Skeletal muscle tissue (tissue), 4 donors: Measurements from ENCODE around the gene KLC1. TPM values are rescaled to one million over a fixed set of nuclear protein-coding genes. Genes with fewer than 3 reads are reported as not detected.

Experiments
- H3K27ac ChIP-seq: one replicate; pipeline ENCODE4 v1.7.0; 2013; ENCODE audit warnings: mild to moderate bottlenecking, low read depth, low read length, inconsistent platforms
- H3K27me3 ChIP-seq, 3 donors: one replicate each; pipeline ENCODE4 v1.7.0; 2013; ENCODE audit warnings: low read length in 3 of 3; ENCODE audit not compliant: control insufficient read depth in 3 of 3, insufficient read depth in 3 of 3
- H3K36me3 ChIP-seq, 3 donors: one replicate each; pipeline ENCODE4 v1.7.0; 2013; ENCODE audit warnings: low read length in 3 of 3; ENCODE audit not compliant: control insufficient read depth in 3 of 3, insufficient read depth in 3 of 3
- H3K4me1 ChIP-seq, 3 donors: one replicate each; pipeline ENCODE4 v1.7.0; 2013; ENCODE audit warnings: low read length in 3 of 3, mild to moderate bottlenecking in 3 of 3; ENCODE audit not compliant: control insufficient read depth in 3 of 3, insufficient read depth in 3 of 3
- H3K4me3 ChIP-seq, 3 donors: one replicate each; pipeline ENCODE4 v1.7.0; 2013; ENCODE audit warnings: low read length in 3 of 3
- H3K9ac ChIP-seq, 3 donors: one replicate each; pipeline ENCODE4 v1.7.0; 2013; ENCODE audit warnings: low read length in 3 of 3, mild to moderate bottlenecking in 3 of 3, moderate library complexity in 2 of 3, low read depth in 1 of 3
- H3K9me3 ChIP-seq, 3 donors: one replicate each; pipeline ENCODE4 v1.7.0; 2013; ENCODE audit warnings: low read length in 3 of 3; ENCODE audit not compliant: control insufficient read depth in 3 of 3
- total RNA-seq: library from RNA; depleted of rRNA; stranded (reverse); fragments of >200 nt; gene quantifications from one replicate; pipeline ENCODE4 v1.2.3, GENCODE V29; 2014
- donor health status: Osteomylitis.

The KLC1 gene
- total RNA-seq, 1 donor from 2014 or later, result 103 TPM

DNA sequence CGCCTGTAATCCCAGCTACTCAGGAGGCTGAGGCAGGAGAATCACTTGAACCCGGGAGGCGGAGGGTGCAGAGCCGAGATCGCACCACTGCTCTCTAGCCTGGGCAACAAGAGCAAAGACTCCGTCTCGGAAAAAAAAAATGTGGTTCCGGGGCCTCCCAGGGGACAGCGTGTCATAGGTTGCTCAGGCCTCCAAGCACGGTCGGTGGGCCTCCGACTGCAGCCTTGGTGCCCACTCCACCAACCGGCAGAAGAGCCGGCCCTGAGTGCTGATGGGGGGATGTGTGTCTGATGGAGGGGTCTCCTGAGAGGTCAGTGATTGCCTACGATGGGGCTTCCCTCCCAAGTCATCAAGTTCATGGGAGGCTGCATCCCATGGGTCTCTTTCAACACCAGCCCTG is 102.5 kb downstream of the KLC1 start:
- Histone ChIP-seq H3K9me3 (no peaks in the 10 kb centered on the region), H3K27ac (no peak overlapping the region), H3K9ac (no peak overlapping the region), H3K27me3 (no peaks in the 10 kb centered on the region), H3K4me3 (no peak overlapping the region), H3K36me3 (peaks cover 41 to 49% (median 48%) of the 10 kb centered on the region in 3 donors), H3K4me1 (peaks cover 13 to 41% (median 24%) of the 10 kb centered on the region in 3 donors)

DNA sequence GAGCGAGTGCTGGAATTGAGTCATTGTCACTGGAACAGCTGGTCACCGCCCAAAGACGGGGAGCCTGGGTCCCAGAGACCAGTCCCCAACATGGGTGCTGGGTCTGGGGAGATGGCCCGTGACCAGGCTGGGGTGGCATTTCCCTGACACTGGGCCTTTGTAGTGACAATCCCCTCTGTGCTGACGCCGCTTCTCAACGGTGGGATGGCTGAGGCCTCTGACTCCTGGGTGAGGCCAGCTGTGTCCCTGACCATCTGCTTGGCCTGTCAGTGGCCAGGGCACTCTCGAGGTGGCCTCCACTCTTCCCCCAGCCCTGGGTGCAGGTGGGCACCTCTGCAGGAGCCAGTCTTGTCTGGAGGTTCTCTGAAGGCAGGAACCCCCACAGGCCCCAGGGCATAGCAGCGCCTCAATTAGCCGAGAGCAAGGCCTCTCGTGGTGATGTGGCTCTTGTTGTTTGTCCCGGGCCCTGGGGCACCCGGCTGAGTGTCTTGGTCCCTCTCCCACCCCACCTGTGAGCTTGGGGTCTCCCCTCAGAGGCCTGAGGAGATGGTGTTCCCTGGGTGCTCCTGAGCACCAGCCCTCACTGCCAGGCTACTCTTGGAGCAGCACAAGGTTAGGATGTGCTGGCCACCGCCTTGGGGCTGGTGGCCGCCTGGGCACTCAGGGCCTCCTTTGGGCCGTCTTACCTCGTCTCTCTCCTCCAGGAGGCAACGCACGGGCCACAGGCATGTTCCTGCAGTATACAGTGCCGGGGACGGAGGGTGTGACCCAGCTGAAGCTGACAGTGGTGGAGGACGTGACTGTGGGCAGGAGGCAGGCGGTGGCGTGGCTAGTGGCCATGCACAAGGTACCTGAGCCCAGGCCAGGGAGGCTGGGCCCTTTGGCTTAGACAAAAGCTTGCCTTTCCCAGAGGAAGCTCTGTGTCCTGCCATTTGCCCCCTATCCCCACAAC is 103.2 kb downstream of the KLC1 start:
- Histone ChIP-seq H3K9ac (no peak overlapping the region), H3K36me3 (peaks cover 41 to 50% (median 49%) of the 10 kb centered on the region in 3 donors), H3K9me3 (no peaks in the 10 kb centered on the region), H3K4me1 (peaks cover 18 to 45% (median 25%) of the 10 kb centered on the region in 3 donors), H3K27me3 (no peaks in the 10 kb centered on the region), H3K4me3 (no peak overlapping the region), H3K27ac (no peak overlapping the region)

DNA sequence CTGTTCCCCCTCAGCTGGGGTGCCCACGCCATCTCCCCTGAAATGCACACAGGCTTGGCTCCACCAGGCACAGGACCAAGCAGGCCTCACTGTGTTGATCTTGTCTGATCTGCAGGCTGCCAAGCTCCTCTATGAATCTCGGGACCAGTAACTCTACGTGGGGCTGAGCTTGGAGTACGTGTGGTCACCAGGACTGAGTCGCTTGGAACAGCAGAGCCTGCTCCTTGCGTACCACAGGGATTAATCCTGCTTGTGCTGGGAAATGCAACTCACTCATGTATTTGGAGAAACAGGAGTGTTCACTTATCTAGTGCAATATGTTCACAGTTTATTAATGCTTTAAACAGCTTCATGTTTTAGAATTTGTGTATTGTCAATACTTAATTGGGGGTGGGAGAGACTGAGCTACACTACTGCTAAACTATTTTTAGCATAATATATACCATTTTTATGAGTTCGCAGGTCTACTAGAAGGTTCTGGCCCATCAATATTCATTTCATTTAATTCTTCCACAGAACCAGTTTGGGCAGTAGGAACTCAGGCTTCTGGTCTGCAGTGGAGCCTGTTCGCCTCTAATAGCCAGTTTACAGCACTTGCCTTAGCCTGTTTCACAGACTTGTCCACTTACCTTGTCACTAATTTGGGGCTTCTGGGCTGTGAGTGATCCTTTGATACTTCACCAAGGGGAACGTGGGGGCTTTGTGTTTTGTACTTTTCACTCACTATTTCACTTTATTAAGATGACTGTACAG is 104.0 kb downstream of the KLC1 start:
- H3K4me1 ChIP-seq, result peaks cover 18 to 45% (median 25%) of the 10 kb centered on the region in 3 donors
- no peak overlapping the region for H3K4me3 ChIP-seq
- H3K27ac ChIP-seq, result no peak overlapping the region
- H3K36me3 ChIP-seq, result peaks cover 42 to 55% (median 54%) of the 10 kb centered on the region in 3 donors
- no peaks in the 10 kb centered on the region for H3K9me3 ChIP-seq
- H3K9ac ChIP-seq, result no peak overlapping the region
- H3K27me3 ChIP-seq, result no peaks in the 10 kb centered on the region

DNA sequence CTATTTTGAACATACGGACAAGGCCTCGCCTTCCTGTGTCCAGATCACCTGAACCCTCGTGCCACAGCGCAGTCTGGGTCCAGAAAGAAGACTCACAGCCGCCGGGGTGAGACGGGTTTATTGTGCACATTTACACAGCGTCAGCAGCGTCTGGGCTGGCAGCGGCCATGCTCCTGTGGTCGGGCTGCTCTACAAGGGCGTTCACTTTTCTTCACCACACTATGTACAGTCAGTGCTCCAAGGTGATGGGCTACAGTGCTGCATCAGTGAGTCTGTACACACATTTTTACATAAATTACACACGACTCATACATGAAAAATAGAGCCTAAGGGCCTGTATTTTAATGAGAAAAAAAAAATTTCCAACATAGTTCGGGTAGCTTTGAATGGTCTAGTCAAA is 104.6 kb downstream of the KLC1 start:
- H3K27ac ChIP-seq, result no peak overlapping the region
- peaks cover 42 to 56% (median 55%) of the 10 kb centered on the region in 3 donors for H3K36me3 ChIP-seq
- H3K9me3 ChIP-seq, result no peaks in the 10 kb centered on the region
- H3K4me3 ChIP-seq, result no peak overlapping the region
- H3K27me3 ChIP-seq, result no peaks in the 10 kb centered on the region
- no peak overlapping the region for H3K9ac ChIP-seq
- peaks cover 14 to 41% (median 25%) of the 10 kb centered on the region in 3 donors for H3K4me1 ChIP-seq

DNA sequence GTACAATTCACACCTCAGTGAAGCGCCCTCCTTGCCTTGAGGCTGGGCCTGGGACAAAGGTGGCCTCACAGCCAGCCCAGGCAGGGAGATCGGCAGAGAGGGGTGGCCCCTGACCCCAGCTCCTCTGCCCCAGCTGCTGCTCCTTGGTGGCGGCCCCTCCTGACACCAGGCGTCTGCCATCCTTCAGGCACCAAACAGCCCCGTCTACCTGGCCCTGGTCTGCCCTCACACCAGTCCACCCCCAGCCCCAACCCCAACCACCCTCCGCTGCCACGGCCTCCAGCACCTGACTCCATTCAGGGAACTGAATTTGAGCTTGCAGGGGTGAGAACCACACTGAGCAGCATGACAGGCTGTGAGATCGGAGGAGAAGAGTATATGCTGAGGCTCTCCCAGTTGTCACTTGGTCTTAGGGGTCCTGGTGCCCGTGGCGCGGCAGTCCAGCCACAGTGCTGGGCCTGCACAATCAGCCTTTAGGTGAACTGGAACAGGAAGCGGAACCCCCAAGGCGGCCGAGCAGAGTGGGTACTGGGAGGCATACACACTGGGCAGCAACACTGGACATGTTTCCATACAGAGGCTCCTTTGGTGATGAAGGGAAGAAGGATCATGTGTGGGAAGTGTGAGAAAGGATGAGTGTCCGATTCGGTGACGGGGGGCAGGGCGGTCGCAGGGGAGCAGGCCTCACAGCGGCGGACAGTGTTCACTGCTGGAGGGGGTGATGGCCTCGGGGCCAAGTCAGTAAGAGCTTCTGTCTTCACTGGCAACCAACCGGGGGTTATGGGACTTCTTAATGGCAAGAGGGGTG is 105.3 kb downstream of the KLC1 start:
- Histone ChIP-seq H3K9me3 (no peaks in the 10 kb centered on the region), H3K4me3 (no peak overlapping the region), H3K9ac (no peak overlapping the region), H3K27ac (no peak overlapping the region), H3K36me3 (peaks cover 40 to 56% (median 50%) of the 10 kb centered on the region in 3 donors), H3K27me3 (no peaks in the 10 kb centered on the region), H3K4me1 (peaks cover 10 to 35% (median 28%) of the 10 kb centered on the region in 3 donors)

- no peak overlapping the region for H3K27ac ChIP-seq
- H3K36me3 ChIP-seq, result peaks cover 38 to 54% (median 47%) of the 10 kb centered on the region in 3 donors
- H3K27me3 ChIP-seq, result no peaks in the 10 kb centered on the region
- peak overlapping the region in 1 of 3 donors; percentile 16 for H3K9ac ChIP-seq
- H3K9me3 ChIP-seq, result no peaks in the 10 kb centered on the region
- H3K4me3 ChIP-seq, result no peak overlapping the region
- peaks cover 10 to 30% (median 27%) of the 10 kb centered on the region in 3 donors for H3K4me1 ChIP-seq
Observed at GRCh38 chr14:103735022-103735421, 106.0 kb downstream of the KLC1 start.

GRCh38 chr14:103735439-103735814 is 106.4 kb downstream of the KLC1 start:
- Histone ChIP-seq H3K9me3 (no peaks in the 10 kb centered on the region), H3K27me3 (no peaks in the 10 kb centered on the region), H3K4me1 (peaks cover 7 to 26% (median 22%) of the 10 kb centered on the region in 3 donors), H3K9ac (peak overlapping the region in 1 of 3 donors; percentile 16), H3K4me3 (no peak overlapping the region), H3K36me3 (peaks cover 36 to 50% (median 45%) of the 10 kb centered on the region in 3 donors), H3K27ac (no peak overlapping the region)

GRCh38 chr14:103735815-103736545 is 107.0 kb downstream of the KLC1 start:
- Histone ChIP-seq H3K4me3 (no peak overlapping the region), H3K36me3 (peaks cover 37 to 48% (median 46%) of the 10 kb centered on the region in 3 donors), H3K9ac (peak overlapping the region in 2 of 3 donors; percentile 20 to 45), H3K4me1 (peaks cover 7 to 21% (median 18%) of the 10 kb centered on the region in 3 donors), H3K9me3 (no peaks in the 10 kb centered on the region), H3K27ac (no peak overlapping the region), H3K27me3 (no peaks in the 10 kb centered on the region)
